Effector memory CD8-positive, alpha-beta T cell (primary cell): ENCODE data around the gene RGS3.
"Not testable (repeated sequence)": the region's sequence is repeated elsewhere in the genome, so short reads cannot be mapped to it uniquely, and the experiment has no call there.

Experiments
- ATAC-seq: fragments of 150-1000 bp; cut with Tn5 transposase; replicated peaks from 2 replicates; pipeline ENCODE4 v1.10.0; 2021; ENCODE audit warnings: mild to moderate bottlenecking, moderate library complexity
- DNase-seq, 3 experiments: peaks; one replicate each; pipeline ENCODE4 v3.0.0; 2021
- H3K27ac Mint-ChIP-seq, 2 donors: one replicate each; pipeline ENCODE4 v1.8.0; 2022; ENCODE audit warnings: mild to moderate bottlenecking in 2 of 2, mixed read lengths in 2 of 2, moderate library complexity in 2 of 2
- H3K27me3 Mint-ChIP-seq, 2 donors: one replicate each; pipeline ENCODE4 v1.8.0; 2022; ENCODE audit warnings: mixed read lengths in 2 of 2
- H3K36me3 Mint-ChIP-seq: one replicate; pipeline ENCODE4 v1.8.0; 2022; ENCODE audit warnings: mild to moderate bottlenecking, moderate library complexity, mixed read lengths; ENCODE audit not compliant: insufficient read depth
- H3K4me1 Mint-ChIP-seq, 2 donors: one replicate each; pipeline ENCODE4 v1.8.0; 2022; ENCODE audit warnings: low read depth in 2 of 2, mixed read lengths in 2 of 2
- H3K4me3 Mint-ChIP-seq, 2 donors: one replicate each; pipeline ENCODE4 v1.8.0; 2022; ENCODE audit warnings: mild to moderate bottlenecking in 2 of 2, mixed read lengths in 2 of 2, moderate library complexity in 2 of 2
- H3K9me3 Mint-ChIP-seq, 2 donors: one replicate each; pipeline ENCODE4 v1.8.0; 2022; ENCODE audit warnings: mixed read lengths in 2 of 2

RGS3 gene

GRCh38 chr9:113638490-113638889 is 175.0 kb downstream of the RGS3 start:
- Mint-ChIP-seq H3K4me1 (no peaks in the 10 kb centered on the region), H3K9me3 (no peaks in the 10 kb centered on the region), H3K27me3 (peaks cover 5 to 37% of the 10 kb centered on the region in 2 donors), H3K36me3 (peaks cover 3% of the 10 kb centered on the region), H3K27ac (no peak overlapping the region), H3K4me3 (no peak overlapping the region)
- no peak for DNase-seq
- ATAC-seq = no peak

GRCh38 chr9:113638897-113639296 is 175.4 kb downstream of the RGS3 start:
- Mint-ChIP-seq H3K4me3 (no peak overlapping the region), H3K4me1 (no peaks in the 10 kb centered on the region)

GRCh38 chr9:113639411-113639970 is 176.0 kb downstream of the RGS3 start:
- not testable (repeated sequence) for H3K9me3 Mint-ChIP-seq, H3K27ac Mint-ChIP-seq, DNase-seq, H3K4me3 Mint-ChIP-seq, H3K36me3 Mint-ChIP-seq, ATAC-seq, H3K4me1 Mint-ChIP-seq
- peaks cover 5 to 30% of the 10 kb centered on the region in 2 donors for H3K27me3 Mint-ChIP-seq

More at GRCh38 chr9:113638897-113639296, 175.4 kb downstream of the RGS3 start:
- ATAC-seq = no peak
- Mint-ChIP-seq H3K27ac (no peak overlapping the region), H3K9me3 (no peaks in the 10 kb centered on the region), H3K27me3 (peaks cover 4 to 33% of the 10 kb centered on the region in 2 donors), H3K36me3 (peaks cover 3% of the 10 kb centered on the region)
- DNase-seq = no peak

- H3K36me3 Mint-ChIP-seq = peaks cover 7% of the 10 kb centered on the region
- DNase-seq (no peak), ATAC-seq (no peak)
- H3K27me3 Mint-ChIP-seq = peaks cover 8 to 31% of the 10 kb centered on the region in 2 donors
- no peaks in the 10 kb centered on the region for H3K9me3 Mint-ChIP-seq
- H3K4me1 Mint-ChIP-seq = no peaks in the 10 kb centered on the region
- H3K27ac Mint-ChIP-seq = no peak overlapping the region
- H3K4me3 Mint-ChIP-seq = no peak overlapping the region
These were observed 176.9 kb downstream of the RGS3 start for GRCh38 chr9:113640418-113640817.

- Mint-ChIP-seq H3K4me1 (no peaks in the 10 kb centered on the region), H3K27ac (no peak overlapping the region), H3K9me3 (no peaks in the 10 kb centered on the region), H3K36me3 (peaks cover 7% of the 10 kb centered on the region), H3K4me3 (no peak overlapping the region), H3K27me3 (peaks cover 8 to 32% of the 10 kb centered on the region in 2 donors)
- no peak for DNase-seq
- no peak for ATAC-seq
These were observed 177.8 kb downstream of the RGS3 start for GRCh38 chr9:113641100-113641885.

GRCh38 chr9:113644321-113644720 is 180.8 kb downstream of the RGS3 start:
- DNase-seq = no peak
- H3K4me3 Mint-ChIP-seq = no peak overlapping the region
- H3K27me3 Mint-ChIP-seq = peaks cover 8 to 32% of the 10 kb centered on the region in 2 donors
- ATAC-seq = no peak
- H3K9me3 Mint-ChIP-seq = no peaks in the 10 kb centered on the region
- H3K4me1 Mint-ChIP-seq = no peaks in the 10 kb centered on the region
- no peak overlapping the region for H3K27ac Mint-ChIP-seq
- H3K36me3 Mint-ChIP-seq = peaks cover 7% of the 10 kb centered on the region

- ATAC-seq (no peak), DNase-seq (no peak)
- peaks cover 8 to 33% of the 10 kb centered on the region in 2 donors for H3K27me3 Mint-ChIP-seq
- H3K36me3 Mint-ChIP-seq = peaks cover 7% of the 10 kb centered on the region
- H3K4me1 Mint-ChIP-seq = no peaks in the 10 kb centered on the region
- no peak overlapping the region for H3K27ac Mint-ChIP-seq
- H3K4me3 Mint-ChIP-seq = no peak overlapping the region
- H3K9me3 Mint-ChIP-seq = no peaks in the 10 kb centered on the region
These were observed 181.9 kb downstream of the RGS3 start for GRCh38 chr9:113645227-113645977.

- Mint-ChIP-seq H3K27me3 (peaks cover 8 to 38% of the 10 kb centered on the region in 2 donors), H3K36me3 (peaks cover 7% of the 10 kb centered on the region), H3K27ac (no peak overlapping the region), H3K9me3 (no peaks in the 10 kb centered on the region), H3K4me3 (no peak overlapping the region), H3K4me1 (no peaks in the 10 kb centered on the region)
- no peak for DNase-seq
- no peak for ATAC-seq
These were observed 182.4 kb downstream of the RGS3 start for GRCh38 chr9:113645978-113646253.

GRCh38 chr9:113646491-113646890 is 183.0 kb downstream of the RGS3 start:
- H3K36me3 Mint-ChIP-seq = peaks cover 7% of the 10 kb centered on the region
- H3K4me1 Mint-ChIP-seq = no peaks in the 10 kb centered on the region
- ATAC-seq = no peak
- DNase-seq = no peak
- H3K27ac Mint-ChIP-seq = no peak overlapping the region
- peaks cover 8 to 40% of the 10 kb centered on the region in 2 donors for H3K27me3 Mint-ChIP-seq
- H3K4me3 Mint-ChIP-seq = no peak overlapping the region
- no peaks in the 10 kb centered on the region for H3K9me3 Mint-ChIP-seq
